Measurements from ENCODE around the gene PDE11A. TPM values are rescaled to one million over a fixed set of nuclear protein-coding genes. Genes with fewer than 3 reads are reported as not detected.

PDE11A gene
- polyA plus RNA-seq, 2 of the 4 experiments (the other 2 are of a cell fraction) = 3.6 to 5.6 TPM

DNA sequence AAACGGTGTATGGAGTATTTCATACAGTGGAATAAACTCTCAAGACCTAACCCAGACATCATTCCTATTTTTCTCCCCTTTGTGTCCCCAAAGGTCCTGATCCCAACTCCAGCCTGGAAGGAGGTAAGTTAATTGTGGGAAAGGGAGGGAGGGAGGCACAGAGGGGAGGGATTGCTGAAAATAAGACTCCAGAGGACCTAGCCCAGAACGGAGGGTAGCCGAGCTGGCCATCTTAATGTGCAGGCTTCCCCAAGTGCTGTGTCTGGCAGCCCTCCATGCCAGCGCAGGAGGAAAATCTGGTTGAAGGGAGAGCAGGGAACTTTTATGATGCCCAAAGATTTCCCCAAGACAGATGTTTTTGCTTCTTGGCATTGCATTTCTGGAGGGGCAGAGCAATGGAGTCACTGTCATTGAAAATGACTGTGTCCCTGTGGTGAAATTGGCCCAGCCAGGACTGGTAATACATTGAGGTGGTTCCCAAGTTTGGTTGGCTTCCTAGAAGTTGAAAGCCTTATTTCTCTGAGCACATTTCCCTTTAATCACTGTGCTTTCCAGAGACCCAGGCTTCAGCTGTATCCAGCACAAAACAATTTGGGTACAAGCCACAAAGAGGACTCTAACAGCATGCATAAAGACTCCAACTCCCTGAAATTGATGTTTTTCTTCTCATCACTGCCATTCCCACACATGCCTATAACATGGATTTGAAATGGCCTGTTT is 477.3 kb downstream of the PDE11A start:
- WGBS (ENCODE audit: missing lambda C conversion rate) = 89% methylated on average over 4 of the region's 4 CpGs
- POLR2A ChIA-PET = no interaction called here
- no peak for DNase-seq (ENCODE audit: low read depth in 1 of 2, low spot score in 1 of 2)
- Histone ChIP-seq H3K4me3 (no peak overlapping the region), H3K4me2 (no peak overlapping the region), H3K4me1 (no peaks in the 10 kb centered on the region), H3K9me3 (no peaks in the 10 kb centered on the region), H3K27ac (no peak overlapping the region)
- no peak for TF ChIP-seq HOXA7 (CRISPR knock-in tag; IDR thresholded peaks at IDR 0.05)
- TF ChIP-seq FOSB (CRISPR knock-in tag; IDR thresholded peaks at IDR 0.05) = no peak
- TF ChIP-seq NFE2L2 (conservative IDR thresholded peaks at IDR 0.05; ENCODE audit: low read length) = no peak
- TF ChIP-seq RCOR1 (IDR thresholded peaks at IDR 0.05; ENCODE audit: low read depth, low read length) = no peak
- TF ChIP-seq, protein P1, sequence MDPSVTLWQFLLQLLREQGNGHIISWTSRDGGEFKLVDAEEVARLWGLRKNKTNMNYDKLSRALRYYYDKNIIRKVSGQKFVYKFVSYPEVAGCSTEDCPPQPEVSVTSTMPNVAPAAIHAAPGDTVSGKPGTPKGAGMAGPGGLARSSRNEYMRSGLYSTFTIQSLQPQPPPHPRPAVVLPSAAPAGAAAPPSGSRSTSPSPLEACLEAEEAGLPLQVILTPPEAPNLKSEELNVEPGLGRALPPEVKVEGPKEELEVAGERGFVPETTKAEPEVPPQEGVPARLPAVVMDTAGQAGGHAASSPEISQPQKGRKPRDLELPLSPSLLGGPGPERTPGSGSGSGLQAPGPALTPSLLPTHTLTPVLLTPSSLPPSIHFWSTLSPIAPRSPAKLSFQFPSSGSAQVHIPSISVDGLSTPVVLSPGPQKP (IDR thresholded peaks at IDR 0.05; ENCODE audit: low read depth, low read length) = no peak
- no peak for TF ChIP-seq ZC3H11A (IDR thresholded peaks at IDR 0.05)
- TF ChIP-seq, protein P2, sequence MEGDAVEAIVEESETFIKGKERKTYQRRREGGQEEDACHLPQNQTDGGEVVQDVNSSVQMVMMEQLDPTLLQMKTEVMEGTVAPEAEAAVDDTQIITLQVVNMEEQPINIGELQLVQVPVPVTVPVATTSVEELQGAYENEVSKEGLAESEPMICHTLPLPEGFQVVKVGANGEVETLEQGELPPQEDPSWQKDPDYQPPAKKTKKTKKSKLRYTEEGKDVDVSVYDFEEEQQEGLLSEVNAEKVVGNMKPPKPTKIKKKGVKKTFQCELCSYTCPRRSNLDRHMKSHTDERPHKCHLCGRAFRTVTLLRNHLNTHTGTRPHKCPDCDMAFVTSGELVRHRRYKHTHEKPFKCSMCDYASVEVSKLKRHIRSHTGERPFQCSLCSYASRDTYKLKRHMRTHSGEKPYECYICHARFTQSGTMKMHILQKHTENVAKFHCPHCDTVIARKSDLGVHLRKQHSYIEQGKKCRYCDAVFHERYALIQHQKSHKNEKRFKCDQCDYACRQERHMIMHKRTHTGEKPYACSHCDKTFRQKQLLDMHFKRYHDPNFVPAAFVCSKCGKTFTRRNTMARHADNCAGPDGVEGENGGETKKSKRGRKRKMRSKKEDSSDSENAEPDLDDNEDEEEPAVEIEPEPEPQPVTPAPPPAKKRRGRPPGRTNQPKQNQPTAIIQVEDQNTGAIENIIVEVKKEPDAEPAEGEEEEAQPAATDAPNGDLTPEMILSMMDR (IDR thresholded peaks at IDR 0.05) = no peak
- no peak for TF ChIP-seq SMC3 (IDR thresholded peaks at IDR 0.05)
- no peak for TF ChIP-seq HOXB5 (CRISPR knock-in tag; IDR thresholded peaks at IDR 0.05)
- no peak for TF ChIP-seq RFX5 (IDR thresholded peaks at IDR 0.05)
- TF ChIP-seq KDM1A (IDR thresholded peaks at IDR 0.05; ENCODE audit: low read depth) = no peak
- no peak for TF ChIP-seq PHF8 (IDR thresholded peaks at IDR 0.05; ENCODE audit: borderline replicate concordance, low read depth)
- no peak for TF ChIP-seq POLR2A (IDR thresholded peaks at IDR 0.05; ENCODE audit: low read length)
- TF ChIP-seq, protein P3, sequence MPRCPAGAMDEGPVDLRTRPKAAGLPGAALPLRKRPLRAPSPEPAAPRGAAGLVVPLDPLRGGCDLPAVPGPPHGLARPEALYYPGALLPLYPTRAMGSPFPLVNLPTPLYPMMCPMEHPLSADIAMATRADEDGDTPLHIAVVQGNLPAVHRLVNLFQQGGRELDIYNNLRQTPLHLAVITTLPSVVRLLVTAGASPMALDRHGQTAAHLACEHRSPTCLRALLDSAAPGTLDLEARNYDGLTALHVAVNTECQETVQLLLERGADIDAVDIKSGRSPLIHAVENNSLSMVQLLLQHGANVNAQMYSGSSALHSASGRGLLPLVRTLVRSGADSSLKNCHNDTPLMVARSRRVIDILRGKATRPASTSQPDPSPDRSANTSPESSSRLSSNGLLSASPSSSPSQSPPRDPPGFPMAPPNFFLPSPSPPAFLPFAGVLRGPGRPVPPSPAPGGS (IDR thresholded peaks at IDR 0.05) = no peak
- no peak for TF ChIP-seq RNF2 (IDR thresholded peaks at IDR 0.05; ENCODE audit: borderline replicate concordance, low read depth)
- no peak for TF ChIP-seq SREBF2 (IDR thresholded peaks at IDR 0.05)
- TF ChIP-seq HDAC2 (IDR thresholded peaks at IDR 0.05) = no peak
- no peak for TF ChIP-seq CEBPB (IDR thresholded peaks at IDR 0.05)
- FAIRE-seq = no peak
- CTCF ChIA-PET = no interaction called here
- no peak for ATAC-seq

DNA sequence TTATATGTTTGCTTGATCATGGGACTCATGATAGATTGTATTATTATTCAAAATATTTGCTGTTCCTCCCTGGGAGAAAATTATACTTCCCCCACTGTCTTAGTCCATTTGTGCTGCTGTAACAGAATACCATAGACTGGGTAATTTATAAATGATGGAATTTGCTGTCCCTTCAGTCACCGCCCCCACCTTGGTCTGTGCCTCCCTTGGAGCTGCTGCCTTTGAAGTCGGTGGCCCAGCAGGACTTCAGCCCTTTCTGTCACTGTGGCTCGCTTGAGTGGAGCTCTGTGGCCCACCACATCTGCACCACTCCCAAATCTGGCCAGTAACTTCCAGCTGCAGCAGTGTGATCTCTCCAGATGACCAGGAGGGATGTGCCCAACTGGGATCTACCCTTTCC is 479.2 kb downstream of the PDE11A start:
- Histone ChIP-seq H3K4me3 (no peak overlapping the region), H3K9me3 (no peaks in the 10 kb centered on the region), H3K27ac (no peak overlapping the region), H3K4me2 (no peak overlapping the region), H3K4me1 (no peaks in the 10 kb centered on the region)
- no peak for DNase-seq (ENCODE audit: low read depth in 1 of 2, low spot score in 1 of 2)
- FAIRE-seq = no peak
- ATAC-seq = no peak
- WGBS (ENCODE audit: missing lambda C conversion rate) = 39% methylated on average over 3 of the region's 3 CpGs
- POLR2A ChIA-PET = no interaction called here
- no peak for TF ChIP-seq MAZ (IDR thresholded peaks at IDR 0.05; ENCODE audit: borderline replicate concordance, low read depth, low read length)
- TF ChIP-seq, protein P1 (IDR thresholded peaks at IDR 0.05; ENCODE audit: low read depth, low read length) = no peak
- TF ChIP-seq JUN (IDR thresholded peaks at IDR 0.05) = no peak
- no peak for TF ChIP-seq RNF2 (IDR thresholded peaks at IDR 0.05; ENCODE audit: borderline replicate concordance, low read depth)
- TF ChIP-seq, protein P4, sequence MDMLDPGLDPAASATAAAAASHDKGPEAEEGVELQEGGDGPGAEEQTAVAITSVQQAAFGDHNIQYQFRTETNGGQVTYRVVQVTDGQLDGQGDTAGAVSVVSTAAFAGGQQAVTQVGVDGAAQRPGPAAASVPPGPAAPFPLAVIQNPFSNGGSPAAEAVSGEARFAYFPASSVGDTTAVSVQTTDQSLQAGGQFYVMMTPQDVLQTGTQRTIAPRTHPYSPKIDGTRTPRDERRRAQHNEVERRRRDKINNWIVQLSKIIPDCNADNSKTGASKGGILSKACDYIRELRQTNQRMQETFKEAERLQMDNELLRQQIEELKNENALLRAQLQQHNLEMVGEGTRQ (IDR thresholded peaks at IDR 0.05) = no peak
- TF ChIP-seq HOXB5 (CRISPR knock-in tag; IDR thresholded peaks at IDR 0.05) = no peak
- TF ChIP-seq POLR2AphosphoS2 (conservative IDR thresholded peaks at IDR 0.05; ENCODE audit: low read length) = no peak
- TF ChIP-seq, protein P5, sequence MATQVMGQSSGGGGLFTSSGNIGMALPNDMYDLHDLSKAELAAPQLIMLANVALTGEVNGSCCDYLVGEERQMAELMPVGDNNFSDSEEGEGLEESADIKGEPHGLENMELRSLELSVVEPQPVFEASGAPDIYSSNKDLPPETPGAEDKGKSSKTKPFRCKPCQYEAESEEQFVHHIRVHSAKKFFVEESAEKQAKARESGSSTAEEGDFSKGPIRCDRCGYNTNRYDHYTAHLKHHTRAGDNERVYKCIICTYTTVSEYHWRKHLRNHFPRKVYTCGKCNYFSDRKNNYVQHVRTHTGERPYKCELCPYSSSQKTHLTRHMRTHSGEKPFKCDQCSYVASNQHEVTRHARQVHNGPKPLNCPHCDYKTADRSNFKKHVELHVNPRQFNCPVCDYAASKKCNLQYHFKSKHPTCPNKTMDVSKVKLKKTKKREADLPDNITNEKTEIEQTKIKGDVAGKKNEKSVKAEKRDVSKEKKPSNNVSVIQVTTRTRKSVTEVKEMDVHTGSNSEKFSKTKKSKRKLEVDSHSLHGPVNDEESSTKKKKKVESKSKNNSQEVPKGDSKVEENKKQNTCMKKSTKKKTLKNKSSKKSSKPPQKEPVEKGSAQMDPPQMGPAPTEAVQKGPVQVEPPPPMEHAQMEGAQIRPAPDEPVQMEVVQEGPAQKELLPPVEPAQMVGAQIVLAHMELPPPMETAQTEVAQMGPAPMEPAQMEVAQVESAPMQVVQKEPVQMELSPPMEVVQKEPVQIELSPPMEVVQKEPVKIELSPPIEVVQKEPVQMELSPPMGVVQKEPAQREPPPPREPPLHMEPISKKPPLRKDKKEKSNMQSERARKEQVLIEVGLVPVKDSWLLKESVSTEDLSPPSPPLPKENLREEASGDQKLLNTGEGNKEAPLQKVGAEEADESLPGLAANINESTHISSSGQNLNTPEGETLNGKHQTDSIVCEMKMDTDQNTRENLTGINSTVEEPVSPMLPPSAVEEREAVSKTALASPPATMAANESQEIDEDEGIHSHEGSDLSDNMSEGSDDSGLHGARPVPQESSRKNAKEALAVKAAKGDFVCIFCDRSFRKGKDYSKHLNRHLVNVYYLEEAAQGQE (IDR thresholded peaks at IDR 0.05) = no peak
- CTCF ChIA-PET = interaction anchor here (1.0 to 1.4 kb wide), 5 partner anchors 8 to 27 kb away, joined by 3 to 5 read pairs (median 3); no protein-coding TSS in a partner anchor

Measured in A549 (cell line).